ENCODE measurements around the gene TEKT2.

Gene TEKT2

GRCh38 chr1:36106269-36106668 lies 22.4 kb downstream of the TEKT2 start:
- no peak for DNase-seq

GRCh38 chr1:36107394-36107793 lies 23.5 kb downstream of the TEKT2 start:
- no peak for DNase-seq

- DNase-seq: peak; percentile 83
These were observed 24.4 kb downstream of the TEKT2 start for GRCh38 chr1:36108314-36108713.

- peak; percentile 87 for DNase-seq
These were observed 25.3 kb downstream of the TEKT2 start for GRCh38 chr1:36109041-36109679.

GRCh38 chr1:36111151-36111550 lies 27.3 kb downstream of the TEKT2 start:
- no peak for DNase-seq

- DNase-seq: no peak
These were observed 28.9 kb downstream of the TEKT2 start for GRCh38 chr1:36112823-36113222.

GRCh38 chr1:36114371-36114770 lies 30.5 kb downstream of the TEKT2 start:
- no peak for DNase-seq

- peak; percentile 85 for DNase-seq
These were observed 31.3 kb downstream of the TEKT2 start for GRCh38 chr1:36115200-36115669.

- peak; percentile 47 for DNase-seq
These were observed 32.0 kb downstream of the TEKT2 start for GRCh38 chr1:36115931-36116330.

- DNase-seq: no peak
These were observed 33.0 kb downstream of the TEKT2 start for GRCh38 chr1:36116901-36117300.

GRCh38 chr1:36118447-36119204 lies 34.7 kb downstream of the TEKT2 start:
- DNase-seq: no peak

- no peak for DNase-seq
These were observed 35.6 kb downstream of the TEKT2 start for GRCh38 chr1:36119456-36119855.

GRCh38 chr1:36122062-36123030 lies 38.5 kb downstream of the TEKT2 start:
- no peak for DNase-seq

- peak; percentile 56 for DNase-seq
These were observed 39.5 kb downstream of the TEKT2 start for GRCh38 chr1:36123356-36123755.

- DNase-seq: no peak
These were observed 40.7 kb downstream of the TEKT2 start for GRCh38 chr1:36124404-36125128.

- DNase-seq: no peak
These were observed 41.5 kb downstream of the TEKT2 start, which contains the start of gene COL8A2 for GRCh38 chr1:36125129-36125991. TSS of gene COL8A2 (minus strand) at chr1:36125222. CDS start at chr1:36100242, 24,980 bp downstream.

- no peak for DNase-seq
These were observed 42.3 kb downstream of the TEKT2 start for GRCh38 chr1:36126005-36126716.

- DNase-seq: no peak
These were observed 43.1 kb downstream of the TEKT2 start for GRCh38 chr1:36126797-36127500.

- DNase-seq: peak; percentile 56
These were observed 44.4 kb downstream of the TEKT2 start for GRCh38 chr1:36128126-36128904.

Data from fibroblast of skin of abdomen (primary cell).